Prostate gland (tissue), 2 donors: ENCODE data around the gene ASIC2. TPM values are rescaled to one million over a fixed set of nuclear protein-coding genes. Genes with fewer than 3 reads are reported as not detected.

Experiments used
- DNase-seq: peaks from one replicate; pipeline ENCODE4 v3.0.0-alpha.2; 2019; ENCODE audit warnings: low spot score
- H3K27ac ChIP-seq, 2 donors: fragments of 200-600 bp; sonication (generic); 2 replicates each; pipeline ENCODE4 v1.5.1; 2017 to 2019
- H3K27me3 ChIP-seq: fragments of 200-600 bp; sonication (generic); replicated peaks from 2 replicates; pipeline ENCODE4 v1.5.1; 2019; ENCODE audit not compliant: insufficient read depth
- H3K36me3 ChIP-seq, 2 donors: fragments of 200-600 bp; sonication (generic); 1 replicate in 1 of 2; 2 replicates in 1 of 2; pipeline versions ENCODE4 v1.5.1 to v1.8.1; 2017 to 2019
- H3K4me1 ChIP-seq: fragments of 200-600 bp; sonication (generic); replicated peaks from 2 replicates; pipeline ENCODE4 v1.5.1; 2019
- H3K4me3 ChIP-seq, 2 donors: fragments of 200-600 bp; sonication (generic); 2 replicates each; pipeline ENCODE4 v1.5.1; 2017 to 2019
- H3K9me3 ChIP-seq: fragments of 200-600 bp; sonication (generic); 2 replicates; pipeline ENCODE4 v1.5.1; 2017
- POLR2A ChIP-seq: fragments of 450-650 bp; IDR thresholded peaks from one replicate; pipeline ENCODE4 v1.6.1; 2016; ENCODE audit warnings: antibody characterized with exemption, mild to moderate bottlenecking
- POLR2AphosphoS5 ChIP-seq: sonication (generic); formaldehyde crosslinking; IDR thresholded peaks from one replicate; pipeline ENCODE4 v1.6.1; 2017; ENCODE audit warnings: antibody characterized with exemption
- WGBS: methylation state at CpG from one replicate; pipeline ENCODE4 v1.1.5; 2018; 5-methylcytosine and 5-hydroxymethylcytosine counted together
- intact Hi-C: fragments of 100-400 bp; cut with DNase I; formaldehyde crosslinking; loops from one replicate; pipeline ENCODE4 v1.14.2; 2022
- total RNA-seq, 2 donors: library from RNA; depleted of rRNA; stranded (reverse); fragments of >200 nt; gene quantifications; one replicate each; pipeline ENCODE4 v1.1.0, GENCODE V29; 2016
- TF ChIP-seq, protein P1 (sequence below), 4 experiments: fragments of 200-600 bp in 2 of 4; fragments of 450-650 bp in 2 of 4; sonication (generic) in 2 of 4; IDR thresholded peaks; 1 replicate in 3 of 4; 2 replicates in 1 of 4; pipeline ENCODE4 v1.5.1; 2016 to 2019; ENCODE audit warnings: antibody characterized with exemption in 4 of 4, mild to moderate bottlenecking in 2 of 4, moderate library complexity in 2 of 4

Gene ASIC2
- total RNA-seq, 2 donors from 2014 or later, result 3.2 TPM; not detected in 1

GRCh38 chr17:33240362-33240761, 52.7 kb downstream of the ASIC2 start:
- Histone ChIP-seq H3K9me3 (no peaks in the 10 kb centered on the region), H3K27me3 (no peaks in the 10 kb centered on the region), H3K4me3 (no peak overlapping the region), H3K36me3 (no peaks in the 10 kb centered on the region), H3K27ac (no peak overlapping the region), H3K4me1 (no peaks in the 10 kb centered on the region)
- no peak for DNase-seq
- WGBS, result 58% methylated on average over 6 of the region's 6 CpGs
- intact Hi-C loops, result no loop called here
- TF ChIP-seq, protein P1, sequence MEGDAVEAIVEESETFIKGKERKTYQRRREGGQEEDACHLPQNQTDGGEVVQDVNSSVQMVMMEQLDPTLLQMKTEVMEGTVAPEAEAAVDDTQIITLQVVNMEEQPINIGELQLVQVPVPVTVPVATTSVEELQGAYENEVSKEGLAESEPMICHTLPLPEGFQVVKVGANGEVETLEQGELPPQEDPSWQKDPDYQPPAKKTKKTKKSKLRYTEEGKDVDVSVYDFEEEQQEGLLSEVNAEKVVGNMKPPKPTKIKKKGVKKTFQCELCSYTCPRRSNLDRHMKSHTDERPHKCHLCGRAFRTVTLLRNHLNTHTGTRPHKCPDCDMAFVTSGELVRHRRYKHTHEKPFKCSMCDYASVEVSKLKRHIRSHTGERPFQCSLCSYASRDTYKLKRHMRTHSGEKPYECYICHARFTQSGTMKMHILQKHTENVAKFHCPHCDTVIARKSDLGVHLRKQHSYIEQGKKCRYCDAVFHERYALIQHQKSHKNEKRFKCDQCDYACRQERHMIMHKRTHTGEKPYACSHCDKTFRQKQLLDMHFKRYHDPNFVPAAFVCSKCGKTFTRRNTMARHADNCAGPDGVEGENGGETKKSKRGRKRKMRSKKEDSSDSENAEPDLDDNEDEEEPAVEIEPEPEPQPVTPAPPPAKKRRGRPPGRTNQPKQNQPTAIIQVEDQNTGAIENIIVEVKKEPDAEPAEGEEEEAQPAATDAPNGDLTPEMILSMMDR (IDR thresholded peaks at IDR 0.05), result no peak
- TF ChIP-seq POLR2AphosphoS5 (no peak), POLR2A (no peak)

DNA sequence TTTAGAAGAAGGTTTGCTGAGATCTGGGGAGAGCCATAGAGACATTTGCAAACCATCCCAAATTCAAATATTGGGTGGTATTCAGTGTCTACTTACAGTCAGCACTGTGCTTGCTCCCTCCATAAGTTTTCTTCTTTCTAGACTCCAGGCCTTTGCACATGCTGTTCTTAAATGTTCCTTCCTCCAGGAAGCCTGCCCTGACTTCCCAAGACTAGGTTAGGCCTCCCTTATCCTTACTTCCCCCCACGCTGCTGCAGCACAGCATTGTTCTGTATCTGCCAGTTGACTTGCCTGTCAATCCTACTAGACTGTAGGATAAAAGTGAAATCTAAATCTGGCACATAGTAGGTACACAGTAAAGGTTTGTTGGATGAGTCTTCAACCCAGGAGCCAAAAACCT, 53.4 kb downstream of the ASIC2 start:
- WGBS, result 100% methylated on average over 1 of the region's 1 CpG
- no peak for TF ChIP-seq POLR2A
- TF ChIP-seq, protein P1 (IDR thresholded peaks at IDR 0.05), result no peak
- no peak for TF ChIP-seq POLR2AphosphoS5
- Histone ChIP-seq H3K27me3 (no peaks in the 10 kb centered on the region), H3K27ac (no peak overlapping the region), H3K4me1 (no peaks in the 10 kb centered on the region), H3K36me3 (no peaks in the 10 kb centered on the region), H3K4me3 (no peak overlapping the region), H3K9me3 (no peaks in the 10 kb centered on the region)
- intact Hi-C loops, result no loop called here
- DNase-seq, result no peak

- Histone ChIP-seq H3K27me3 (no peaks in the 10 kb centered on the region), H3K9me3 (no peaks in the 10 kb centered on the region), H3K4me1 (no peaks in the 10 kb centered on the region), H3K36me3 (no peaks in the 10 kb centered on the region), H3K4me3 (no peak overlapping the region), H3K27ac (no peak overlapping the region)
- TF ChIP-seq POLR2AphosphoS5, result peak; percentile 9
- TF ChIP-seq POLR2A, result no peak
- TF ChIP-seq, protein P1 (IDR thresholded peaks at IDR 0.05), result no peak
- 61% methylated on average over 6 of the region's 6 CpGs for WGBS
- intact Hi-C loops, result no loop called here
- peak; percentile 27 for DNase-seq
Observed at GRCh38 chr17:33234930-33235685, 58.0 kb downstream of the ASIC2 start.

- Histone ChIP-seq H3K9me3 (no peaks in the 10 kb centered on the region), H3K36me3 (no peaks in the 10 kb centered on the region), H3K27me3 (no peaks in the 10 kb centered on the region), H3K4me1 (no peaks in the 10 kb centered on the region), H3K27ac (no peak overlapping the region), H3K4me3 (no peak overlapping the region)
- no peak for TF ChIP-seq POLR2A
- TF ChIP-seq, protein P1 (IDR thresholded peaks at IDR 0.05), result no peak
- TF ChIP-seq POLR2AphosphoS5, result no peak
- no peak for DNase-seq
- WGBS, result 71% methylated on average over 4 of the region's 4 CpGs
- intact Hi-C loops, result no loop called here
Observed at GRCh38 chr17:33234233-33234632, 58.9 kb downstream of the ASIC2 start.

- DNase-seq, result peak; percentile 19
- Histone ChIP-seq H3K27ac (no peak overlapping the region), H3K9me3 (no peaks in the 10 kb centered on the region), H3K36me3 (no peaks in the 10 kb centered on the region), H3K4me1 (no peaks in the 10 kb centered on the region), H3K27me3 (no peaks in the 10 kb centered on the region), H3K4me3 (no peak overlapping the region)
- WGBS, result 18% methylated on average over 5 of the region's 5 CpGs
- no peak for TF ChIP-seq POLR2A
- TF ChIP-seq, protein P1 (IDR thresholded peaks at IDR 0.05), result no peak
- no peak for TF ChIP-seq POLR2AphosphoS5
- intact Hi-C loops, result no loop called here
Observed at GRCh38 chr17:33233811-33234177, 59.3 kb downstream of the ASIC2 start.
